Testis (tissue), 2 donors: ENCODE data around the gene FAM124A.

Experiments used
- POLR2A ChIP-seq: fragments of 450-650 bp; IDR thresholded peaks from one replicate; pipeline ENCODE4 v1.6.1; 2017; ENCODE audit warnings: antibody characterized with exemption, mild to moderate bottlenecking, moderate library complexity
- TF ChIP-seq, protein P1 (sequence below), 3 experiments: fragments of 450-650 bp in 2 of 3; fragments of 200-600 bp in 1 of 3; sonication (generic) in 1 of 3; IDR thresholded peaks; one replicate each; pipeline ENCODE4 v1.5.1; 2016 to 2019; ENCODE audit warnings: antibody characterized with exemption in 3 of 3, mild to moderate bottlenecking in 2 of 3, moderate library complexity in 1 of 3

DNA sequence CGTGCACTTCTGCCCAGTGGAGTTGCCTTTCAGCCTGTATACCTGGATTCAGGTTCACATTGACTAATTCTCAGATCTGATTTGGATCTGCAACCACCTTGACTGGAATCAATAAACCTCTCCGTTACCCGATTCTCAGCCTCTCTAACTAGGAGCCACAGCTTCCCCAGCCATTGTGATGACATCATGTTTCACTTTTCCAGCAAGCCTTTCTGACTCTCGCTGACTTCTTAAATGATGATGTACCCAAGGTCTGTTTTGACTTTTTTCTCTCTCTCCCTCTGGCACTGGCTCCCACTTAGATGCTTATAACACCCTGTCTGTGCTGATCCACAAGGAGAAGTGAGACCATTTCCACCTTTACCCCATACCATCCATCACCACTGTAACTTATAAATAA is 13.5 kb upstream of the FAM124A start:
- TF ChIP-seq, protein P1, sequence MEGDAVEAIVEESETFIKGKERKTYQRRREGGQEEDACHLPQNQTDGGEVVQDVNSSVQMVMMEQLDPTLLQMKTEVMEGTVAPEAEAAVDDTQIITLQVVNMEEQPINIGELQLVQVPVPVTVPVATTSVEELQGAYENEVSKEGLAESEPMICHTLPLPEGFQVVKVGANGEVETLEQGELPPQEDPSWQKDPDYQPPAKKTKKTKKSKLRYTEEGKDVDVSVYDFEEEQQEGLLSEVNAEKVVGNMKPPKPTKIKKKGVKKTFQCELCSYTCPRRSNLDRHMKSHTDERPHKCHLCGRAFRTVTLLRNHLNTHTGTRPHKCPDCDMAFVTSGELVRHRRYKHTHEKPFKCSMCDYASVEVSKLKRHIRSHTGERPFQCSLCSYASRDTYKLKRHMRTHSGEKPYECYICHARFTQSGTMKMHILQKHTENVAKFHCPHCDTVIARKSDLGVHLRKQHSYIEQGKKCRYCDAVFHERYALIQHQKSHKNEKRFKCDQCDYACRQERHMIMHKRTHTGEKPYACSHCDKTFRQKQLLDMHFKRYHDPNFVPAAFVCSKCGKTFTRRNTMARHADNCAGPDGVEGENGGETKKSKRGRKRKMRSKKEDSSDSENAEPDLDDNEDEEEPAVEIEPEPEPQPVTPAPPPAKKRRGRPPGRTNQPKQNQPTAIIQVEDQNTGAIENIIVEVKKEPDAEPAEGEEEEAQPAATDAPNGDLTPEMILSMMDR (IDR thresholded peaks at IDR 0.05): no peak
- no peak for TF ChIP-seq POLR2A
